ENCODE results near the gene FIG4.

DNA sequence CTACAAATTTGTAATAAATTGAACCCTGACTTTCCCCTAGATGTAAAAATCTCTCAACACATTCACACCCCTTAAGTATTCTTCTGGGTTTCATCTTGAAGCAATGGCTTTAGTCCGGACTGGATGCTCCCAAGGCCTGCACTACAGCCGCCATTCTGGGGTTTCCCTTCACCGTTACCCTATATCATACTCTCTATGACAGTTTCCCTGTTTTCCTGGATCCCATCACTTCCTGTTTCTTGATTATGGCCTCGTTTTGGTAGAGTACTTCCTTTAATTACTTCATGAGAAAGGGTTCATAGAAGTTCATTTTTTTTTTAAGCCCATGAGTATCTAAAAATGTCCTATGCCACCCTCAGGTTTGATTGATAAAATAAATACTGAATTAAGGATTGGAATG, 11.7 kb downstream of the FIG4 start:
- TF ChIP-seq, protein P1, sequence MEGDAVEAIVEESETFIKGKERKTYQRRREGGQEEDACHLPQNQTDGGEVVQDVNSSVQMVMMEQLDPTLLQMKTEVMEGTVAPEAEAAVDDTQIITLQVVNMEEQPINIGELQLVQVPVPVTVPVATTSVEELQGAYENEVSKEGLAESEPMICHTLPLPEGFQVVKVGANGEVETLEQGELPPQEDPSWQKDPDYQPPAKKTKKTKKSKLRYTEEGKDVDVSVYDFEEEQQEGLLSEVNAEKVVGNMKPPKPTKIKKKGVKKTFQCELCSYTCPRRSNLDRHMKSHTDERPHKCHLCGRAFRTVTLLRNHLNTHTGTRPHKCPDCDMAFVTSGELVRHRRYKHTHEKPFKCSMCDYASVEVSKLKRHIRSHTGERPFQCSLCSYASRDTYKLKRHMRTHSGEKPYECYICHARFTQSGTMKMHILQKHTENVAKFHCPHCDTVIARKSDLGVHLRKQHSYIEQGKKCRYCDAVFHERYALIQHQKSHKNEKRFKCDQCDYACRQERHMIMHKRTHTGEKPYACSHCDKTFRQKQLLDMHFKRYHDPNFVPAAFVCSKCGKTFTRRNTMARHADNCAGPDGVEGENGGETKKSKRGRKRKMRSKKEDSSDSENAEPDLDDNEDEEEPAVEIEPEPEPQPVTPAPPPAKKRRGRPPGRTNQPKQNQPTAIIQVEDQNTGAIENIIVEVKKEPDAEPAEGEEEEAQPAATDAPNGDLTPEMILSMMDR (optimal IDR thresholded peaks at IDR 0.05 in 1 of 3, IDR thresholded peaks at IDR 0.05 in 1 of 3, conservative IDR thresholded peaks at IDR 0.05 in 1 of 3; ENCODE audit: extremely low read depth in 1 of 3, insufficient read depth in 2 of 3, low read length in 3 of 3): no peak
- no peak for TF ChIP-seq EZH2 (IDR thresholded peaks at IDR 0.05; ENCODE audit: low read length)
